Measurements from ENCODE around the gene HIGD1C. TPM values are rescaled to one million over a fixed set of nuclear protein-coding genes. Genes with fewer than 3 reads are reported as not detected.

The HIGD1C gene
- total and polyA plus RNA-seq, 2 of the 8 experiments (the other 6 are each of a cell fraction or from before 2014, with no cell fraction given) = not detected

DNA sequence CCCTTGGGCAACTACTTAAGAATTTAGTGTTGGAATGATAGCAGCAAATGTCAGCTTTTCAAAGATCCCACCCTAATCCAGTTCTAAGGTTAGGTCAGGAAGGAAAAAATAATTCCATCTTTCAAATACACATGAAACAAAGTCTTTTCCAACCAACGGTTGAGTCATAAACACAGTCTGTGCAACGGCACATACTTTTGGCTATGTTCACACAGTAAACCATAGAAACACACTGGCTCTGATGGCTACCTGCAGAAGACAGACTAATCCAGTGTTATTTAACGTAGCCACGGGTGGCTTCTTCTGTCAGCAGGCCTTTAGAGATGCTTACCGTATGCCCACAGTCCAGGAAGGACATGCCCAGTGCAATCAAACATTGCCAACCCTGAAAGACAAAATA is 35.7 kb downstream of the HIGD1C start (continued):
- TF ChIP-seq KDM1A (IDR thresholded peaks at IDR 0.05; ENCODE audit: borderline replicate concordance, low read length) (no peak), SIN3A (conservative IDR thresholded peaks at IDR 0.05 in 1 of 2, IDR thresholded peaks at IDR 0.05 in 1 of 2; ENCODE audit: low read depth in 1 of 2, low read length in 2 of 2) (no peak), RFX5 (IDR thresholded peaks at IDR 0.05; ENCODE audit: borderline replicate concordance, low read depth, low read length) (no peak), SAP30 (IDR thresholded peaks at IDR 0.05; ENCODE audit: insufficient read depth, insufficient replicate concordance, low read length) (no peak)
- TF ChIP-seq, protein P1, sequence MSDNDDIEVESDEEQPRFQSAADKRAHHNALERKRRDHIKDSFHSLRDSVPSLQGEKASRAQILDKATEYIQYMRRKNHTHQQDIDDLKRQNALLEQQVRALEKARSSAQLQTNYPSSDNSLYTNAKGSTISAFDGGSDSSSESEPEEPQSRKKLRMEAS (IDR thresholded peaks at IDR 0.05) = no peak

Measured in H1 (cell line).